HG02763 (cell line): ENCODE results near the gene ESM1.

ENCODE experiments used
- ATAC-seq: cut with Tn5 transposase; IDR thresholded peaks from one replicate; pipeline ENCODE4 v1.9.1; 2021; ENCODE audit warnings: mild to moderate bottlenecking, moderate library complexity; ENCODE audit not compliant: unreplicated experiment

Gene ESM1

DNA sequence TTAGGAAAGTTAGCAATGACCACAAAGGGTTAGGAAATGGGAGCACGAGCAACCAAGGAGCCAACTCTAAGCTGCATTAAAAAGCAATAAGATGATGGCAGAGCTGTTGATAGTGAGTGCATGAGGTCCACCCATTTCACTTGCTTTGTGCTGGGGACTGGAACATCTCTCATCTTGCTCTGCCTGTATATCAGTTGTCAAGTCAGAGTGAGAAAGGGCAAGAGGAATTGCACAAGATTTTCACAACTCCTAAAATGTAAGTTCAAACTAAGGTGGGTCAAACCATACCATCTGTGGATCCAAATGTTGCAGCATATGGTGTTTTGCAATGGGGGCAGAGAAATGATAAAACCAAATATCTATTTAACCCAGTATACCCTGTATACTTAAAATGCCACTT, 2.8 kb upstream of the ESM1 start:
- ATAC-seq: no peak

- no peak for ATAC-seq
Observed at GRCh38 chr5:54986269-54986654, 869 bp upstream of the ESM1 start.

GRCh38 chr5:54981928-54982327, 3.5 kb downstream of the ESM1 start:
- ATAC-seq: no peak

DNA sequence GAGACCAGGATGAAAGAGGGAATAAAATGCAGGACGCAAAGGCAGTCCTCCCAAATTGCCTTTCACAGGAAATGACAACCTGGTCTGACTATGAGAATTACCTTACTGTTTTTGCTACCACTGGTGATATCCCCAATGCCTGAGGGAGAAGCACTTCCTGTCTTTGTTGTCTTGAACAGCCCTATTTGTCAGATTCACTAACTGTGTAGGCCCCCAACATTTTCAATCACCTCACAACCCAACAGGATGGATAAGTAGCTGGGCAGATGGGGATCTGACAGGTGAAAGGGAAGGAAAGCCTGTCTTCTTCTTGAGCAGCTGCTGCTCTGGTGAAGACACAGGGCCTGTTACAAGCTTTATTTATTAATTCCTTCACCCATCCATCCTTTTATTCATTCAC, 9.7 kb downstream of the ESM1 start:
- ATAC-seq: no peak

- no peak for ATAC-seq
Observed at GRCh38 chr5:54969856-54970828, 15.3 kb downstream of the ESM1 start.

DNA sequence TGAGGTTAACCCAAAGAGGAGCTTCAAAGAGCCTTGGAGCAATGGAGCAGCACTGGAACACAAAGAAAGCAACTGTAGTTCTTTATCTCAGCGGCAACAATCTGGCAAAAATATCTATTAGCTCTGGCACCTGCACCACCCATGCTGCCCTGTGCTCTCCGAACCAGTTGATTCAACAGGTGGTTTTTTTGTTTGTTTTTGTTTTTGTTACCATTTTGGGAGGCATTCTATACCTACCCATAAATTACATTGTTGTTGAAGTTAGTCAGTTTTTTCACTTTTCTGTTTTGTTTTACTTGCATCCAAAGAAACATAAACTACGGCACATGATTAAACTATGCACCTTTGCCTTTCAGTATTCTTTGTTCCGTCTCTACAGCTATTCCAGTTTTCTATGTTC, 16.2 kb downstream of the ESM1 start:
- no peak for ATAC-seq

DNA sequence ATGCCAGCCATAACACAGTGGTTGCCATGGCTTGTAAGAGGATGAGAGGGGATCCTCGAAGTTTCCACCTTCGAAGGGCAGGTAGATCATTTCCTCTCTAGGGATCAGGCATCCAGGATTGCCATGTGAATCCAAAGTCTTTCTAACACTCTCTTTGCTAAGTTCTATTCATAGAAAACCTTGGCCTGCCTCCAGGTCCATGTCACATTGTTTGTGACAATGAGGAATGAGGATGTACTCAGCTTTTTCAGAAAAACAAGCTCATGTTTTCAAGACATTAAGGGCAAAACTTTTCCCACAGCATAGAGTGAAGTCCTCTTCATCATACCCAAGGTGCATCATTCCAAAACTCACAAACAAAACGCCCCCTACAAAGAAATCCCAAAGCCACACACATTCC, 19.6 kb downstream of the ESM1 start:
- no peak for ATAC-seq

GRCh38 chr5:54964405-54964804, 21.0 kb downstream of the ESM1 start:
- no peak for ATAC-seq

DNA sequence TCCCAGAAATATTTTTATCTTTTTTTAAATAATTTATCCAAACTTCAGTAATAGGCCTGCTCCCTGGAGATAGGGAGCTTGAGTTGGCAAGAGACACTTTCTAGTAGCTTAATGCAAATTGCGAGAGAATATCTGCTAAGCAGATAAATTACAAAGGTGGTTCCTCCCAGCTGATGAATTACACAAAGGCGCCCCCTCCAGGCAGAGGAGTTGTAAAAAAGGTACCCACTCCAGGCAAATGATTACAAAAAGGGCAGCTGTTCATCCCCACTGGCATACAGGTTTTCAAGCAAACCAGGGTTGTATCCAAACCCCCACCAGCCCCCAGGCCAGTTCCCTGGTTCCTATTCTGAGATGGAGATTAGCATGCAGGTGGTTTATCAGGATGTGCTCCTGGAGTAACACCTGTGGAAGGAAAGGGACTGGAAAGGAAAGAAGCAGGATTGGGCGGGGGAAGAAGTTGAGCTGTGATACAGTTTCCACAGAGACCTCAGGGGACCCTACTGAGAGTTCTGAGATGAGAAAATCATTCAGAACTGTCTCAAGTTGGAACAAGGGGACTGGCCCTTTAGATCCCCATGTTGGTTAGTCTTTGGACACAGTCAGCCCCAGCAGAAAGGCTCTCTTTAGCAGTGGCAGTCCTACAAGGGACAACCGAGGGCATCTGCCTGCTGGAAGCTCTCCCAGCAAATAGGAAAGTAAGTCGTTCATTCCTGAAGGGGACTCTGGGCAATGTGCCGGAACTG, 25.5 kb downstream of the ESM1 start:
- no peak for ATAC-seq

- no peak for ATAC-seq
Observed at GRCh38 chr5:54956922-54957321, 28.5 kb downstream of the ESM1 start.

- ATAC-seq: no peak
Observed at GRCh38 chr5:54947187-54947586, 38.2 kb downstream of the ESM1 start.

- no peak for ATAC-seq
Observed at GRCh38 chr5:54946306-54946819, 39.0 kb downstream of the ESM1 start.

DNA sequence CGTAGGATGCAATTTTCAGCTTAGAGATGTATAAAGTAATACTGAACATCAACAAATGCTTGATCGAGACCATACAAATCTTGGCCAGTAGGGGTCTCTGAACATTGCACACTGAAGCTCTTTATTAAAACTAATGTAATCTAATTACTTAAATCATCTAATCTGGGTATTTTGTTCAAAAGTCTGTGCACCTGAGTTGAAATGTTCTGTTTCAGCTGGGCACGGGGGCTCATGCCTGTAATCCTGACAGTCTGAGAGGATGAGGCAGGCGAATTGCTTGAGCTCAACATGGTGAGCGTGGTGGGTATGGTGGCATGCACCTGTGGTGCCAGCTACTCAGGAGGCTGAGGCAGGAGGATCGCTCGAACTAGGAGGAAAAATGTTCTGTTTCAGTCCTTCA, 41.0 kb downstream of the ESM1 start:
- no peak for ATAC-seq

GRCh38 chr5:54942064-54942778, 43.2 kb downstream of the ESM1 start:
- no peak for ATAC-seq

GRCh38 chr5:54936201-54936600, 49.2 kb downstream of the ESM1 start:
- no peak for ATAC-seq

DNA sequence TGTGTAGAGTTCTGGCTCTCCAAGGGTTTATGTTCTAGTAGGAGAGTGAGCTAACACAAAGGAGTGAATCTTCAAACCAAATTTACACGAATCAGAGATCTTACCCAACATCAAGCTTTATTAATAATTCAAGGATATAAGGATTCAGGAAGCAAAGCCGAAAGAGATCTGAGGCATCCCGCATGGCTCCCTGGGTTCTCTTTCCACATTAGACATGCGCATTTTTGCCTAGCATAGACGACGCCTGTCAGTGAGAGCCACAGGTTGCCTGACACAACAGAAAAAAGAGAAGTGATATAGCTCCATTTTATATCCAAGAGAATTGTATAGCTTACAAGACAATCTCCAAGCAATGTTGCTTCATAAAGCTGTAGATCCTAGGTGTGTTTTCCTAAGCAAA, 52.6 kb downstream of the ESM1 start:
- ATAC-seq: no peak

DNA sequence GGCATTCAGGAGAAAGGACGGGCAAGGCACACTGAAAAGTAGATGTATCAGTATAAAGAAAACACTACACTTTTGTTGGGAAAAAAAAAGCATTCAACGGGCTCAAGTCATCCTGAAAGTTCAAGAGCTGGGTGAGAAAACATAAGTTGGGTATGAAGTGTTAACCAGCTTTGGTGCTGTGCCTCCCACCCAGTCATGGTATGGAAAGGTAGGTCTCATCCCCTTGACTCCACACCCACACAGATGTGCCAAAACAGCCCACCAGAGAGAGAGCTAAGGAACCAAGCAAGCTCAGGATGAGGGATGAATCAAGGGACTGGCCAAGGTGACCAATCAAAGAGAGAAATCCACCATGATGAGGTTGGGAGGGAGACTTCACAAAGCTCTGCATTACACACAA, 54.7 kb downstream of the ESM1 start:
- ATAC-seq: no peak
